DOHH2 (cell line): Measurements from ENCODE around the gene RBM17.

Experiments
- H3F3A ChIP-seq: fragments of 200-600 bp; sonication (generic), shearing (Covaris generic); 2 replicates; pipeline ENCODE4 v1.6.0; 2016; ENCODE audit warnings: antibody characterized with exemption, mild to moderate bottlenecking; ENCODE audit not compliant: control insufficient read depth, insufficient read depth
- H3K27ac ChIP-seq: fragments of 200-600 bp; sonication (generic); 2 replicates; pipeline ENCODE4 v1.5.1; 2014; ENCODE audit warnings: low read depth, mild to moderate bottlenecking, low read length, moderate library complexity
- H3K27me3 ChIP-seq: fragments of 200-600 bp; sonication (generic); 2 replicates; pipeline ENCODE4 v1.6.1; 2014; ENCODE audit warnings: mild to moderate bottlenecking, low read length, mixed read lengths; ENCODE audit not compliant: control insufficient read depth
- H3K36me3 ChIP-seq: fragments of 200-600 bp; sonication (generic); 2 replicates; pipeline ENCODE4 v1.6.1; 2014; ENCODE audit warnings: mild to moderate bottlenecking, low read length, moderate library complexity, mixed read lengths; ENCODE audit not compliant: control insufficient read depth
- H3K4me1 ChIP-seq: fragments of 200-600 bp; sonication (generic); 2 replicates; pipeline ENCODE4 v1.6.1; 2014; ENCODE audit warnings: mild to moderate bottlenecking, low read length, mixed read lengths; ENCODE audit not compliant: control insufficient read depth
- H3K4me2 ChIP-seq: fragments of 200-600 bp; sonication (generic); 2 replicates; pipeline ENCODE4 v1.6.0; 2014; ENCODE audit warnings: mild to moderate bottlenecking, low read length, moderate library complexity
- H3K4me3 ChIP-seq: fragments of 200-600 bp; sonication (generic); 2 replicates; pipeline ENCODE4 v1.5.1; 2014; ENCODE audit warnings: mild to moderate bottlenecking, low read length, mixed read lengths
- H3K79me2 ChIP-seq: fragments of 200-600 bp; sonication (generic); 2 replicates; pipeline ENCODE4 v1.6.1; 2014; ENCODE audit warnings: mild to moderate bottlenecking, low read length, mixed read lengths; ENCODE audit not compliant: control insufficient read depth
- H3K9me2 ChIP-seq: fragments of 200-600 bp; sonication (generic); replicated peaks from 2 replicates; pipeline ENCODE4 v1.6.1; 2014; ENCODE audit warnings: mild to moderate bottlenecking, low read length, mixed read lengths; ENCODE audit not compliant: control insufficient read depth
- H3K9me3 ChIP-seq: fragments of 200-600 bp; sonication (generic); 2 replicates; pipeline ENCODE4 v1.6.1; 2014; ENCODE audit warnings: antibody characterized with exemption, low read length, mixed read lengths; ENCODE audit not compliant: control insufficient read depth, insufficient read depth
- H4K20me1 ChIP-seq: fragments of 200-600 bp; sonication (generic); 2 replicates; pipeline ENCODE4 v1.6.0; 2014; ENCODE audit warnings: low read depth, mild to moderate bottlenecking, antibody characterized with exemption, low read length, moderate library complexity; ENCODE audit not compliant: control insufficient read depth, insufficient read depth
- EZH2phosphoT487 ChIP-seq: fragments of 200-600 bp; sonication (generic); IDR thresholded peaks from 2 replicates; pipeline ENCODE4 v1.6.1; 2017; ENCODE audit warnings: borderline replicate concordance, mild to moderate bottlenecking, antibody characterized with exemption, low read length, moderate library complexity, mixed read lengths
- TF ChIP-seq, protein P1 (sequence below): fragments of 200-600 bp; sonication (generic); IDR thresholded peaks from one replicate; pipeline ENCODE4 v1.5.1; 2014; ENCODE audit warnings: antibody characterized with exemption, mild to moderate bottlenecking, low read depth, low read length; ENCODE audit not compliant: poor library complexity, severe bottlenecking

The RBM17 gene

GRCh38 chr10:6045878-6046772 is 42.7 kb upstream of the RBM17 start:
- Histone ChIP-seq H3K9me3 (no peaks in the 10 kb centered on the region), H3K4me1 (peaks cover 46% of the 10 kb centered on the region), H3F3A (0 out of 2 replicates have a peak, but pooled peaks cover 7% of the 10 kb centered on the region), H3K4me2 (peak overlapping the region; percentile 66), H3K27ac (no peak overlapping the region), H3K27me3 (peaks cover 17% of the 10 kb centered on the region), H3K4me3 (peak overlapping the region; percentile 49), H4K20me1 (no peaks in the 10 kb centered on the region), H3K36me3 (no peaks in the 10 kb centered on the region), H3K79me2 (no peaks in the 10 kb centered on the region), H3K9me2 (no peaks in the 10 kb centered on the region)
- TF ChIP-seq EZH2phosphoT487: no peak
- TF ChIP-seq, protein P1, sequence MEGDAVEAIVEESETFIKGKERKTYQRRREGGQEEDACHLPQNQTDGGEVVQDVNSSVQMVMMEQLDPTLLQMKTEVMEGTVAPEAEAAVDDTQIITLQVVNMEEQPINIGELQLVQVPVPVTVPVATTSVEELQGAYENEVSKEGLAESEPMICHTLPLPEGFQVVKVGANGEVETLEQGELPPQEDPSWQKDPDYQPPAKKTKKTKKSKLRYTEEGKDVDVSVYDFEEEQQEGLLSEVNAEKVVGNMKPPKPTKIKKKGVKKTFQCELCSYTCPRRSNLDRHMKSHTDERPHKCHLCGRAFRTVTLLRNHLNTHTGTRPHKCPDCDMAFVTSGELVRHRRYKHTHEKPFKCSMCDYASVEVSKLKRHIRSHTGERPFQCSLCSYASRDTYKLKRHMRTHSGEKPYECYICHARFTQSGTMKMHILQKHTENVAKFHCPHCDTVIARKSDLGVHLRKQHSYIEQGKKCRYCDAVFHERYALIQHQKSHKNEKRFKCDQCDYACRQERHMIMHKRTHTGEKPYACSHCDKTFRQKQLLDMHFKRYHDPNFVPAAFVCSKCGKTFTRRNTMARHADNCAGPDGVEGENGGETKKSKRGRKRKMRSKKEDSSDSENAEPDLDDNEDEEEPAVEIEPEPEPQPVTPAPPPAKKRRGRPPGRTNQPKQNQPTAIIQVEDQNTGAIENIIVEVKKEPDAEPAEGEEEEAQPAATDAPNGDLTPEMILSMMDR: no peak

DNA sequence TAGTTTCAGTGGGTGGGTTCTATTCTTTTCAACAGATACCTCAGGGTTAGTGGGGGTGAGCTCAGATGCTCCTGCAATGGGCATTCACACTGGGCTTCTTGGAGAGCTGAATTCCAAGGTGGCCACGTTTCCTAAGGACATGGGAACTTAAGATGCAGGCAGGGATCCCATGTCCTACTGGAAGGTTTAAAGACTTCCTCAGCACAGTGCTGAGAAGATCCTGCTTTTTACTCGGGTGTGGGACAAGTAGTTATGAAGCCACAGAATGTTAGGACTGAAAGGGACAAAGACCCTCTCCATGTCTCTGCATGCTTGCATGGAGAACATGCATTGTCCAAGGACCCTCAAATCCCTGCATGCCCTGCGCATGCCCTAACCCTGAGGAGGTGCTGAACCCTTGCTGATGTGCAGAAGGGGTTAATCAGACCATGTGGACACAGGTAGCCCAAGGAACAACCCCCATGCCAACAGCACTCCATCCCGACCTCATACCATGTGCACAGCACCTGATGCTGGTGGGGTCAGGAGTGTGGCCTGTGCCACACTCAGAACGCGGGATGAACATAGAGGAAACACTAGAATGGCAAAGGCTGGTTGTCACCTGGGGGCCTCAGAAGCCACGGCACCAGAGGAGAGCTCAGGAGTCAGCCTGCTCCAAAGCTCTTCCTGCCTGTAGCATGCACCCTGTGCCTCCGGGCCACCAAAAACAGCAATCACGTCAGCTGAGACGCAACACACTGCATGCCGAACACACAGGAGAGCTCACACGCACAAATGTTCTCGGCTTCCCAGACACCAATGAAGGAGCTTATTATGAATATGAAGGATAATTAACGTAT is 41.8 kb upstream of the RBM17 start:
- Histone ChIP-seq H3K36me3 (no peaks in the 10 kb centered on the region), H3K79me2 (no peaks in the 10 kb centered on the region), H3K4me1 (peaks cover 51% of the 10 kb centered on the region), H4K20me1 (no peaks in the 10 kb centered on the region), H3K9me2 (no peaks in the 10 kb centered on the region), H3K9me3 (no peaks in the 10 kb centered on the region), H3K27ac (no peak overlapping the region), H3F3A (0 out of 2 replicates have a peak, but pooled peaks cover 7% of the 10 kb centered on the region), H3K4me2 (no peak overlapping the region), H3K4me3 (no peak overlapping the region), H3K27me3 (peaks cover 18% of the 10 kb centered on the region)
- TF ChIP-seq EZH2phosphoT487: no peak
- TF ChIP-seq, protein P1: no peak

GRCh38 chr10:6047847-6048246 is 41.0 kb upstream of the RBM17 start:
- H3K9me3 ChIP-seq: no peaks in the 10 kb centered on the region
- H3K4me1 ChIP-seq: peaks cover 59% of the 10 kb centered on the region

More at GRCh38 chr10:6047847-6048246, 41.0 kb upstream of the RBM17 start:
- TF ChIP-seq, protein P1: no peak
- no peak for TF ChIP-seq EZH2phosphoT487
- Histone ChIP-seq H3K4me3 (no peak overlapping the region), H4K20me1 (no peaks in the 10 kb centered on the region), H3K9me2 (no peaks in the 10 kb centered on the region), H3K36me3 (no peaks in the 10 kb centered on the region), H3K27ac (no peak overlapping the region), H3K4me2 (no peak overlapping the region), H3K79me2 (no peaks in the 10 kb centered on the region), H3K27me3 (peaks cover 27% of the 10 kb centered on the region), H3F3A (0 out of 2 replicates have a peak, but pooled peaks cover 7% of the 10 kb centered on the region)
